GM19468 (cell line): Measurements from ENCODE around the gene GDF10.

Experiments used
- ATAC-seq: cut with Tn5 transposase; IDR thresholded peaks from one replicate; pipeline ENCODE4 v1.9.1; 2021; ENCODE audit warnings: mild to moderate bottlenecking, moderate library complexity, moderate number of reproducible peaks; ENCODE audit not compliant: unreplicated experiment; ENCODE audit errors: extremely low read depth

The GDF10 gene

GRCh38 chr10:47331491-47331890 lies 31.5 kb downstream of the GDF10 start:
- no peak for ATAC-seq

DNA sequence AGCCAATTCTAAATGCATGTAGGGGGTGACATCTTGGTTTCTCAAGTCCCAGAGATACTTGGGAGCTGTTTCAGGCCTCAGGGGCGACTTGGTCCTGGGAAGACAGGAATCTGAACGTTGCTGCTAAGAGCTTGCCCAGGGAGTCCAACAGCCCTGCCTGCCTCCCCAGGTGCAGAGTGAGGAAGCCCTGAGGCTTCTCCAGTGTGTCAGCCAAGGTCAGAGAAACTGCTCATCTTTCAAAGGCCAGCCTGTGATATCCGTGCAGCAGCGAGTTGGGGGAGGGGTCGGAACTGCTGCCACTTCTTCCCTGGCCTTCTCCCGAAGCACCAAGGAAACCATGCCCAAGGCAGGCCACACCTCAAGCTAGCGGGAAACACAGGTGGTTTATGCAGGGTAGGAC lies 32.0 kb downstream of the GDF10 start:
- ATAC-seq, result no peak

GRCh38 chr10:47332371-47332770 lies 32.4 kb downstream of the GDF10 start:
- ATAC-seq, result no peak

GRCh38 chr10:47332946-47333345 lies 32.9 kb downstream of the GDF10 start:
- no peak for ATAC-seq

DNA sequence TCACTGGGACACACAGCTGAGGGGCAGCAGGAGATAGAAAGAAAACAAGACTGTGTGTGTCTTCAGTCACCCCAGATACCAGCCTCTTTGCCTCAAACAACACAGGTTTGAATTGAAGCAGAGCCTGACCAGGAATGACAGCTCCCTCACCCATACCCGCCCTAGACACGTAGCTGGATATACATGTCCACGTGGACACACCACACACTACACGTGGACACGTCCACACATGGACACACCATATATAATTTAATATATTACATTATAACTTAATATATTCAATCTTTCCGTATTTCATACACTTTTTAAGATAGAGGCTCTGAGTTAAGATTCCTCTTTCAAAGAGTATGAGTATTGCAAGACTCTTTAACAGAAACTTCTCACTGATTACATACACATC lies 33.5 kb downstream of the GDF10 start:
- ATAC-seq, result no peak

DNA sequence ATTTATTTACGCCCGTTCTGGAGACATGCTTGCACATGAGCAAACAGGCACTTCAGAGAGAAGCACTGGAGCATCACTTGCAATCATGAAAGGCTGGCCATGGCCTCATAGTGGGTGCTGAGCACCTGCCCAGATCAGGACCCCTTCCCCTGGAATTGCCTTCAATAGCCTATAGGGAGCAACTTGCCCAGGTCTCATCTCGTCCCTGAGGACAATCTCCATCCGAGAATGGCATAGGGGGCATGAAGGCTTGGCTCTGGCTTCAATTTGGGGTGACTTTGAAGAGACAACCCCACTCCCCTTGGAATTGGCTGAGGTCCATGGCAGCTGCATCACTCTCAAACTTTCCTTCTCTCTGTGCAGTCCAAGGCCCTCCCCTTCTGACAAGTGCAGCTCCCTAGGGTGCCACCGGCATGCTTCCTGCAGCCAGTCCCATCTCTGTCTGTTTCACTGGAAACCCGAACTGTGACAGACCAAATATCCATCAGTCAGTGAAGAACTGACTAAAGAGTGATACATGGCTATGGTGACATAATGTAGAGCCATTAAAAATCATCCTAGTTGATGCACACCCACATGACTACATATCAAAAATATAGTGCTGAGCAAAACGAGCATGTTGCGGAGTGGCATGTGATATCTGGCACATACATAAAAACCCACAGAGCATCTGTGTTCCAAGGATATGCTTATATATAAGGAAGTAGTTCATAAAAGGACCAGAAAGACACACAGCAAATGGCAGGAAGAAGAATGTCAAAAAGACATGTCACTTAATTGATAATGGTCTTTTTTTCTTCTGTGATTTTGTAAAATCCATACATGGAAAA lies 34.7 kb downstream of the GDF10 start:
- no peak for ATAC-seq

DNA sequence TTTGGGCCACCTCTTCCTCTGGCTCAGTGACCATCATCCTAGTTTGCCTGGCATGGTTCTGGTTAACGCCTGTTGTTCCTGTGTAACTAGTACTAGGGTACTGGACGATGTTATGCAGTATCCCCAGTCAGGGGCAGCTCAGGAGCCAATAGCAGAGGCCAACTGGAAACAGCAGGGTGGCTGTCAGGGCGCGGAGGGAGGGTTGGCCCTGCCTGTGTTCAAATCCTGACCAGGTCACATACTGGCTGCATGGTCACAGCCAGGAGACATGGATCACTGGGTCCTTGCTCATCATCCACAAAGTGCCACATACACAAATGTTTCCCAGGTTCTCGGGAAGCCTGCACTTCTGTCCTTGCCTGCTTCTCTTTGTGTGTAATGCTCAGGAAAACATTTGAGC lies 35.9 kb downstream of the GDF10 start:
- no peak for ATAC-seq

- ATAC-seq, result no peak
These were observed 36.6 kb downstream of the GDF10 start for GRCh38 chr10:47336387-47337134.

DNA sequence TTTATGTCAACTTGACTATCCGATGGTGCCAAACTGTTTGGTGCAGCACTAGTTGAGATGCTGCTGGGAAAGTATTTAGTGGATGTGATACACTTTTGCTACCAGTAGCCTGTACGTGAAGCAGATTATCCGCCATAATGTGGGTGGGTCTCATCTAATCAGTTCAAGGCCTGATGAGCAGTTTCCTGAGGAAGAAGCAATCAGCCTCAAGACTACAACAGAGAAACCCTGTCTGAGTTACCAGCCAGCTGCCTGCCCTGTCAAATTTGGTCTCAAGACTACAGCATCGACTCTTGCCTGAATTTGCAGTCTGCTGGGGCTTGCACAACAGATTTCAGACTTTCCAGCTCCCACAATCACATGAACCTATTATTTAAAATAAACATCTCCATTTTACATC lies 37.3 kb downstream of the GDF10 start:
- no peak for ATAC-seq

DNA sequence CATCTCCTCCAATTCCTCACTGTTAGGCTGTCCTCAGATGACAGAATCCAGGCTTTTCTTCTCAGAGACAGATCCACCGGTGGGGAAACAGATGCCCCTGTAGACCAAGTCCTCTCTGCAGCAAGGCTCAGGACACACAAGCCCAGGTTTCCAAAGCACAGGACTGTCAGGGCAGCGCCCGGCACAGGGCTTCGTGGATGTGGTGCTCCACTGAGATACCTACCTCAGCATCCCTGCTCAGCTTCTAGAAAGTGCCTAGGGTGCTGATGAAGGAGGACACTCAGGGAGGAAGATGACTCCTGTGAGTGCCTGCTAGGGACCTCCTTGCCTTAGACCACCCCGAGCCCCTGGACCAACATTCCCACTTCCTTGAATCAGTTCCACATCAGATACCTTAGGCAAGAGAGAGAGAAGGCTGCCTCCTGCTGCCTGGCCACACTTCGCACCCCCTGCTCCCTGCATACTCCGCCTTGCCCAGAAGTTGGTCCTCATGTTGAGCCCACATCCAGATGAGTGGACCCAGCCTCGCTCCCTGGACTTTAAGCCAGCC lies 39.3 kb downstream of the GDF10 start:
- no peak for ATAC-seq

- no peak for ATAC-seq
These were observed 40.0 kb downstream of the GDF10 start for GRCh38 chr10:47339759-47340607.

GRCh38 chr10:47340608-47341170 lies 40.7 kb downstream of the GDF10 start:
- ATAC-seq, result no peak

- no peak for ATAC-seq
These were observed 45.2 kb downstream of the GDF10 start for GRCh38 chr10:47344996-47345870.

- no peak for ATAC-seq
These were observed 46.7 kb downstream of the GDF10 start for GRCh38 chr10:47346581-47347302.

- no peak for ATAC-seq
These were observed 47.3 kb downstream of the GDF10 start for GRCh38 chr10:47347303-47347675.

DNA sequence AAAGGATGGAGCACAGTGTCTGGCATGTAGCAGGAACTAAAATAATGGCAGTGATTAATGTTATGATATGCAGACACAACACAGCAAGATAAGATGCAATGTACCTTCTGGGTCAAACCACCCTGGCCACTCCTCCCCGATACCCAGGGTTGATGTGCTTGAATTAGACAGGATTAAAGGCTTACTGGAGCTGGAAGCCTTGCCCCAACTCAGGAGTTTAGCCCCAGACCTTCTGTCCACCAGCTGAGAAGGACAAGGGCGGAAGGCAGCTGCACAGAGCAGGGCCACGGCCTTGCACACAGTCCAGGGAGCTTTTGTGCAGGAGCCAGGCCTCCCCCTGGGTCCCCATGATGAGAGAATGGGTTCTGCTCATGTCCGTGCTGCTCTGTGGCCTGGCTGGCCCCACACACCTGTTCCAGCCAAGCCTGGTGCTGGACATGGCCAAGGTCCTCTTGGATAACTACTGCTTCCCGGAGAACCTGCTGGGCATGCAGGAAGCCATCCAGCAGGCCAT lies 48.2 kb downstream of the GDF10 start, which contains the start of gene RBP3:
Gene RBP3, plus strand, starts transcription at position 226 of the 514 bp plus-strand sequence. Its CDS starts 122 bp downstream, at position 348.
- no peak for ATAC-seq

GRCh38 chr10:47348661-47349470 lies 48.9 kb downstream of the GDF10 start:
- ATAC-seq, result no peak
